ENCODE data around the gene MPZL1.

DNA sequence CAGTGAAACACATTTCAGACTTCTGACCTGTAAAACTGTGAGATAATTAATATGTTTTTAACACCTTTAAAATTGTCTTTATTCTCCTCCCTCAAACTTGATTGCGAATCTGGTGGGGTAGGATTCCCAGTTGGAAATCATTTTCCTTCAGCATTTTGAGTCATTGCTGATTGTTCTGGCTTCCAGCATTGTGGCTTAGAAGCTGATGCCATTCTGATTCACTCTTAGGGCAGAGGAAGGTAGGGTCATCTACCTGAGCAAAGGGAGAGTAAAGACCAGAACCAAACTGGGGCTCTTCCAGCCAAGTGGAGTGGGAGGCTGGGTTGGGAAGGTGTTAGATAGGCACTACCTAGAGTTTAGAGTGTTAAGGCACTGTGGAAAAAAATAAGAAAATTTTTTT, 61.2 kb downstream of the MPZL1 start:
- no peak for TF ChIP-seq CTCF (IDR thresholded peaks at IDR 0.05)
- no peak for TF ChIP-seq POLR2A (IDR thresholded peaks at IDR 0.05)

Data from vagina (tissue), 2 donors.